Adipocyte (in vitro differentiated cells): ENCODE results near the gene DAPK1.

ENCODE experiments used
- DNase-seq: peaks from one replicate; pipeline ENCODE4 v3.0.0-alpha.2; 2015; ENCODE audit warnings: low read depth
- H3K27me3 ChIP-seq: replicated peaks from 2 replicates; pipeline ENCODE4 v1.7.0; 2013; ENCODE audit warnings: mild to moderate bottlenecking, low read length, moderate library complexity; ENCODE audit not compliant: control insufficient read depth, insufficient read depth
- H3K36me3 ChIP-seq: 2 replicates; pipeline ENCODE4 v1.7.0; 2013; ENCODE audit warnings: low read length, mild to moderate bottlenecking, moderate library complexity; ENCODE audit not compliant: control insufficient read depth, insufficient read depth, severe bottlenecking
- H3K4me1 ChIP-seq: 2 replicates; pipeline ENCODE4 v1.7.0; 2013; ENCODE audit warnings: mild to moderate bottlenecking, low read length, moderate library complexity; ENCODE audit not compliant: control insufficient read depth, insufficient read depth
- H3K4me3 ChIP-seq: 2 replicates; pipeline ENCODE4 v1.7.0; 2013; ENCODE audit warnings: mild to moderate bottlenecking, low read length, moderate library complexity
- H3K9ac ChIP-seq: 2 replicates; pipeline ENCODE4 v1.7.0; 2013; ENCODE audit warnings: mild to moderate bottlenecking, low read length, moderate library complexity
- H3K9me3 ChIP-seq: 2 replicates; pipeline ENCODE4 v1.7.0; 2013; ENCODE audit warnings: mild to moderate bottlenecking, low read length, moderate library complexity; ENCODE audit not compliant: control insufficient read depth

Gene DAPK1

DNA sequence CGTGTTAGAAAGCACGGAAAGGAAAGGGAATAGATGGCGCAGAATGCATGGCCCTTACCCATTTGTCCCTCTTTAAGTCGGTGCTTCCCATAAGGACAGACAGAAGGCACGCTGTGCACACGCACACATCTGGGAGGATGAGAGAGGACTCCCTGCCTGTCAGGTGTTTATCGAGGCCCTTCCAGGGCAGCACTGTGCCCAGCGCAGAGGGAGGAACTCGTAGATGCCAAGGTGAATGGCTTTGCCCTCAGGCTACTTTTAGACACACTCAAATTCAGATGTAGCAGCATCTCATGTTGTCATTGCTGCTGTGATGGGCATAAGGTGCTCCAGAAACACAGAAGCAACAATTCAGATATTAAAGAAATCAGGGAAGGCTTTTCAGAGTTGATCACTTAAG is 158.1 kb downstream of the DAPK1 start:
- DNase-seq = no peak
- Histone ChIP-seq H3K4me3 (no peak overlapping the region), H3K4me1 (peaks cover 4% of the 10 kb centered on the region), H3K36me3 (peaks cover 13% of the 10 kb centered on the region), H3K27me3 (no peaks in the 10 kb centered on the region), H3K9me3 (no peaks in the 10 kb centered on the region), H3K9ac (no peak overlapping the region)

DNA sequence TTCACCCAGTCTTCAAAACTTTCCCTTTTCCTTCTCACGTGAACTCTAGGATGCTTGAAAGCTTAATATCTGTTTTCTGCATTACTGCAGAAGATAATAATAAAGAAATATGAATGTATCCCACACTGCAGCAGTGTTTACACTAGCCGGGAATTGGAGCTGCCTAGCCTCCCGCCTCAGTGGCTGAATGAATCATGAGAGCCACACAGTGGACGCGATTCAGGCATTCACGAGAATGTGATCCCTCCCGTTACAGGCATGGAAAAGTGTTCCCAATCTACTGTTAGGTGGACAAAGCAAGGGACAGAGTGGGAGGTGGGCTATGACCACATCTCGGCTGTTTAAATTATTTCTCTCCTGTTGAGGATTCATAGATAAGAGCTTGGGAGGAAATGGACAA is 158.8 kb downstream of the DAPK1 start:
- Histone ChIP-seq H3K27me3 (no peaks in the 10 kb centered on the region), H3K36me3 (peaks cover 13% of the 10 kb centered on the region), H3K4me3 (no peak overlapping the region), H3K9me3 (no peaks in the 10 kb centered on the region), H3K4me1 (no peaks in the 10 kb centered on the region), H3K9ac (no peak overlapping the region)
- peak; percentile 68 for DNase-seq

- peaks cover 13% of the 10 kb centered on the region for H3K36me3 ChIP-seq
- H3K4me3 ChIP-seq = no peak overlapping the region
- H3K9me3 ChIP-seq = no peaks in the 10 kb centered on the region
- no peaks in the 10 kb centered on the region for H3K4me1 ChIP-seq
- no peak overlapping the region for H3K9ac ChIP-seq
- H3K27me3 ChIP-seq = no peaks in the 10 kb centered on the region
- no peak for DNase-seq
Observed at GRCh38 chr9:87657190-87657589, 159.5 kb downstream of the DAPK1 start.

DNA sequence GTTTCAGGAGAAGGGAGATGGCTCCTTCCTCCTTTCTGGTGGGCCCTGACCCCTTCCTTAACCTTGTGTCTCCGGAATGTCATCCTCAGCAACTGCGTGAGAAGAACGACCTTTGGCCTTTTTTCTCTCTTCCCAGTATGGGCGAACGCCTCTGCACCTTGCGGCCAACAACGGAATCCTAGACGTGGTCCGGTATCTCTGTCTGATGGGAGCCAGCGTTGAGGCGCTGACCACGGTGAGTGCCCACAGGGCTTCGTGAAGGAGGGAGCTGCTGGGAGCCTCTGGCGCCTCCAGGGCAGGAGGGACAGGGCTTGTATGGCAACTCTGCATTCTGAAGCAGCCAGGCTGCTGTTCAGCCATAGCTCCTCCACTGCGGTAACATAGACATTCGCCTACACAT is 160.2 kb downstream of the DAPK1 start:
- Histone ChIP-seq H3K4me3 (no peak overlapping the region), H3K9me3 (no peaks in the 10 kb centered on the region), H3K27me3 (no peaks in the 10 kb centered on the region), H3K36me3 (peaks cover 13% of the 10 kb centered on the region), H3K4me1 (no peaks in the 10 kb centered on the region), H3K9ac (no peak overlapping the region)
- DNase-seq = no peak

DNA sequence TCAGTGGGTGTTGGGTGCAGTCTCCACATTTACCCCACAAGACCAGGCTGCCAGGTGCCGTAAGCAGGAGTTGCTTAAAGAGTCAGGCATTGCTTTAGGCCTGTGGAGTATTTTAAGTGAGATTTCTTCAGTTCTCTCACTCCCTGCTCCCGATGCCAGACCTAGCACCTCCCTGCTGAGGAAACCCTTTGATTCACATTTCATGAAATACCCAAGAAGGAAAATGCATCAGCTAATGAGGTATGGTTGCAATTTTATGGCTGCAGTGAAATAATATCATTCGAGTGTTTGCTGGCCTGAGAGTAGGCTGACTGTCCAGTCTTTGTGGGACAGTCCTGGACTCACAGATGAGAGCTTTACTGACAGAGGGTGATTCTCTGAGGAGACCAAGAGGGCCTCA is 160.8 kb downstream of the DAPK1 start:
- Histone ChIP-seq H3K27me3 (no peaks in the 10 kb centered on the region), H3K36me3 (peaks cover 13% of the 10 kb centered on the region), H3K9me3 (no peaks in the 10 kb centered on the region), H3K9ac (no peak overlapping the region), H3K4me3 (no peak overlapping the region), H3K4me1 (no peaks in the 10 kb centered on the region)
- no peak for DNase-seq

GRCh38 chr9:87659534-87660419 is 162.1 kb downstream of the DAPK1 start:
- peaks cover 13% of the 10 kb centered on the region for H3K36me3 ChIP-seq
- no peak for DNase-seq

GRCh38 chr9:87661241-87661640 is 163.6 kb downstream of the DAPK1 start:
- H3K27me3 ChIP-seq = no peaks in the 10 kb centered on the region
- no peaks in the 10 kb centered on the region for H3K9me3 ChIP-seq
- peaks cover 13% of the 10 kb centered on the region for H3K36me3 ChIP-seq
- H3K9ac ChIP-seq = no peak overlapping the region
- no peak for DNase-seq
- no peak overlapping the region for H3K4me3 ChIP-seq
- no peaks in the 10 kb centered on the region for H3K4me1 ChIP-seq

More at GRCh38 chr9:87659534-87660419, 162.1 kb downstream of the DAPK1 start:
- Histone ChIP-seq H3K9ac (no peak overlapping the region), H3K4me3 (no peak overlapping the region), H3K27me3 (no peaks in the 10 kb centered on the region), H3K4me1 (no peaks in the 10 kb centered on the region), H3K9me3 (no peaks in the 10 kb centered on the region)

DNA sequence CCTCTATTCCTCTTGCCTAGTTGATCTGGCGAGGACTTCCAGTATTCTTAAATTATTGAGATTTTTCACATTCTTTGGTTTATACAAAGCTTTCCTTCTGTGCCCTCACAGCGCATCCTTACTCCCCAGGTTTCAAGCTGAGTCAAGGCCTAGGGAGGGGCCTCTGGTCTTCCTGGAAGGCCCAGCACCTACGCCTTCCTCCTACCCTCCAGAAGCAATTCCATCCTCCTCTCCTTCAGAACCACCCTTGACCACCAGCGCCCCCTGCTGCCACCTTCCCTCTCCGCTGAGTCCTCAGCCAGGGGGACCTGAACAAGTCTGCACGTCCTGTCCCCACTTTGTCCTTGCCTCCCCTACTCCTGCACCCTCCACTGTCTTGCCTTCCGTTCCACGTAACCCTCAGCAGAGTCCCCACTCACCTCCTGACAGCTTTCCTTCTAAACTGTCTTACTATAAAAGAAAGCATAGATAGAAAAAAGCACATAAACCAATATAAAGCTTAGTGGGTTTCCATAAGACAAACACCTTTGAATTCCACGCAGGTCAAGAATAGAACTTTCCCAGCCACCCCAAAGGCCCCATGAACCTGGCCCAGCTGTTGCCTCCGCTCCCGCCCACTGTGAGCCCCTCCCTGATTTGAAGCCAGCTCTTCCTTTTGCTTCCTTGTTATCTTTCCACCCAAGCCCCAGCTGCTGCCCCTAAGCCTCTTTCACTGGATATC is 165.3 kb downstream of the DAPK1 start:
- no peaks in the 10 kb centered on the region for H3K27me3 ChIP-seq
- peaks cover 11% of the 10 kb centered on the region for H3K36me3 ChIP-seq
- H3K9me3 ChIP-seq = peaks cover 9% of the 10 kb centered on the region
- no peaks in the 10 kb centered on the region for H3K4me1 ChIP-seq
- H3K4me3 ChIP-seq = no peak overlapping the region
- peak overlapping the region; percentile 12 for H3K9ac ChIP-seq
- DNase-seq = peak; percentile 89

- Histone ChIP-seq H3K36me3 (peaks cover 7% of the 10 kb centered on the region), H3K4me3 (no peak overlapping the region), H3K27me3 (no peaks in the 10 kb centered on the region), H3K4me1 (no peaks in the 10 kb centered on the region), H3K9me3 (peaks cover 9% of the 10 kb centered on the region), H3K9ac (peak overlapping the region; percentile 12)
- no peak for DNase-seq
Observed at GRCh38 chr9:87663556-87663955, 165.9 kb downstream of the DAPK1 start.

DNA sequence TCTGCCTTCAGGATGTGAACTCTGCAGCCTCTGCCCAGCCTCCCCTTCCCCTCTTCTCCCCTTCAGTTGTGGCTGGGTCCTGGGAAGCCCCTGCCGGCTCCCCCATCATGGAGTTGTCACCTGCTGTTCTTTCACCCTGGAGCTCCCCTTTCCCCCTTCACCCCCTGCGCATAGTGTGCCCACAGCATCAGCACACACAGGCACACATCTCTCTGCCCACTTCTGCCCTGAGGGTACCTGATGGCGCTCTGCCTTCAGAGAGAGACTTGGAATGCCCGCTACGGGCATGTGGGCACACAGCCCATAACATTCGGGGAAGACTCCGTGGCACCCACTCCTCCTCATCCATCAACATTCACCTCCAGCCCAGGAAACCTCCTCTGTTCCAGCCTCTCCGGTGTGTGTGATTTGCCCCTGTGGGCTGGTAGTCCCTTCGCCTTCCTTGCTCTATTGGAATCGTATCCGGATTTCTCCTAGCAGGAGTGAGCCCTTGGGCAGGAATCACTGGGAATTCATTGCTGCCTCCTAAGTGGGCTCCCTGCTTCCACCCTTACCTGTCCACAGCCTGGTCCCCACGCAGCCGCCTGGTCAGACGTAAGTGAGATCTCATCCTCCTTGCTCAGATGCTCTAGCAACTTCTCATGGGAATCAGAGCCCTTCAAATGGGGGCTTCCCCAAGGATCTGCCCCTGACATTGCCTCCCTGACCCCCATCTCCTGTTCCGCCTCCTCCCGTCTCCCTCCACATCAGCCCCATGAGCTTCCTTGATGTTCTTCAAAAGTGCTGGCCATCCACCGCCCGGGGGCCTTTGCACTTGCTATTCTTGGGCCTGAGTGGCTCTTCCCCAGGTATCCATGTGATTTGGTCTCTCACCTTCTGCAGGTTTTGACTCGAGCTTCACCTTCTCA is 166.7 kb downstream of the DAPK1 start:
- Histone ChIP-seq H3K27me3 (no peaks in the 10 kb centered on the region), H3K9ac (no peak overlapping the region), H3K4me3 (no peak overlapping the region), H3K36me3 (no peaks in the 10 kb centered on the region), H3K9me3 (peaks cover 9% of the 10 kb centered on the region), H3K4me1 (no peaks in the 10 kb centered on the region)
- no peak for DNase-seq

GRCh38 chr9:87665505-87665904 is 167.8 kb downstream of the DAPK1 start:
- H3K4me3 ChIP-seq = no peak overlapping the region
- H3K9ac ChIP-seq = no peak overlapping the region
- H3K4me1 ChIP-seq = no peaks in the 10 kb centered on the region
- H3K9me3 ChIP-seq = peaks cover 9% of the 10 kb centered on the region
- DNase-seq = no peak
- no peaks in the 10 kb centered on the region for H3K36me3 ChIP-seq
- H3K27me3 ChIP-seq = no peaks in the 10 kb centered on the region
